Measurements from ENCODE around the gene SLC24A5.

Gene SLC24A5

DNA sequence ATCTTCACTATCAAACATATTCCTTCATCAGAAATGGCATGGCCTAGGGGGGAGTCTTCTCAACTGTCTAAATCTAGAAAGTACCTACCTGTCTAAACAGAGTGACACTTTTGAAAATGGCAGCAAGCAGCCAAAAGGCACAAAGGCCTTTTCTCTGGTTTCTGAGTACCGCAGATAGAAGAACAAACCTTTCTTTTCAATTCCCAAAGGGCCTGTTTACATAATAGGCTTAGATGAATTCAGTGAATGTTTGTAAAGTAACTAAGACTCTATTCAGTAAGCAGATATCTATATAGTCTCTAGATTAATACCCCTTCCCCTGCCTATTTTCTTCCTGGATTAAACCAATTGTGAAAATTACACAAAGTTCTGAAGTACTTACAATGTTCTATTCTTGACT, 50.2 kb downstream of the SLC24A5 start:
- Histone ChIP-seq H3K4me3 (ENCODE audit: low read length) (no peak overlapping the region), H3K27me3 (ENCODE audit: control insufficient read depth, insufficient read depth, low read length) (no peaks in the 10 kb centered on the region), H3K27ac (ENCODE audit: low read length) (no peak overlapping the region), H3K9ac (ENCODE audit: low read length) (no peak overlapping the region), H3K9me3 (ENCODE audit: control insufficient read depth, low read depth, low read length) (no peaks in the 10 kb centered on the region), H3K36me3 (ENCODE audit: control insufficient read depth, low read depth, low read length) (peaks cover 22% of the 10 kb centered on the region), H3K4me1 (ENCODE audit: control insufficient read depth, low read depth, low read length) (peaks cover 16% of the 10 kb centered on the region)

DNA sequence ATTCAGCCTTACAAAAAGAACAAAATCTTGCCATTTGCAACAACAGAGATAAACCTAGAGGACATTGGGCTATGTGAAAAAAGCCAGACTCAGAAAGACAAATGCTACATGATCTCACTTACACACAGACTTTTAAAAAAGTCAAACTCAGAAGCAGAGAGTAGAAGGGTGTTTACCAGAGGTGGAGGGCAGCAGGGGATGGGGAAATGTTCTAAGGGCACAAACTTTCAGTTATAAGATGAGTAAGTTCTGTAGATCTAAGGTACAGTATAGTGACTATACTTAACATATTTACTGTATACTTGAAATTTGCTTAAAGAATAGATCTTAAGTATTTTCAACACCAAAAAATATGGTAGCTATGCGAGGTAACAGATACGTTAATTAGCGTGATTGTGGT, 54.3 kb downstream of the SLC24A5 start:
- Histone ChIP-seq H3K4me3 (ENCODE audit: low read length) (no peak overlapping the region), H3K36me3 (ENCODE audit: control insufficient read depth, low read depth, low read length) (no peaks in the 10 kb centered on the region), H3K27me3 (ENCODE audit: control insufficient read depth, insufficient read depth, low read length) (no peaks in the 10 kb centered on the region), H3K9me3 (ENCODE audit: control insufficient read depth, low read depth, low read length) (no peaks in the 10 kb centered on the region), H3K9ac (ENCODE audit: low read length) (no peak overlapping the region), H3K4me1 (ENCODE audit: control insufficient read depth, low read depth, low read length) (peaks cover 38% of the 10 kb centered on the region), H3K27ac (ENCODE audit: low read length) (no peak overlapping the region)

DNA sequence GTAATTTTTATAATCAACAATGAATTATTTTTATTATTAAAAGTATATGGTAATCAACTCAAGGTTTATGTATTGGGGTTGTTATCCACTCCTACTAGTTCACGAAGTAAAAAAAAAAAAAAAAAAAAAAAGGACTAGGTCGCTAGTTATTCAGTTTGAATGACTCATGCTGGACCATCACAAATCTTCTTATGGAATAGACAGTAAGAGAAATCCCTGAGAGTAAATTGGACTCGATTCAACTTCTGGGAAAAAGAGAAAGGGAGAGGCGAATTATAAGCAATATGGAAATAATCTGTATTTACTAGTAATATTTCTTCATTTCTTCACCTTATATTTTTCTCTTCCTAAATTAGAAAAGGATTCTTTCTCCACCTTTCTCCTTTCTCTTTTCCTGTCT, 55.3 kb downstream of the SLC24A5 start:
- H3K36me3 ChIP-seq (ENCODE audit: control insufficient read depth, low read depth, low read length) = no peaks in the 10 kb centered on the region
- peaks cover 31% of the 10 kb centered on the region for H3K4me1 ChIP-seq (ENCODE audit: control insufficient read depth, low read depth, low read length)
- H3K4me3 ChIP-seq (ENCODE audit: low read length) = peak overlapping the region; percentile 89
- no peak overlapping the region for H3K27ac ChIP-seq (ENCODE audit: low read length)
- H3K9ac ChIP-seq (ENCODE audit: low read length) = no peak overlapping the region
- no peaks in the 10 kb centered on the region for H3K27me3 ChIP-seq (ENCODE audit: control insufficient read depth, insufficient read depth, low read length)
- no peaks in the 10 kb centered on the region for H3K9me3 ChIP-seq (ENCODE audit: control insufficient read depth, low read depth, low read length)

DNA sequence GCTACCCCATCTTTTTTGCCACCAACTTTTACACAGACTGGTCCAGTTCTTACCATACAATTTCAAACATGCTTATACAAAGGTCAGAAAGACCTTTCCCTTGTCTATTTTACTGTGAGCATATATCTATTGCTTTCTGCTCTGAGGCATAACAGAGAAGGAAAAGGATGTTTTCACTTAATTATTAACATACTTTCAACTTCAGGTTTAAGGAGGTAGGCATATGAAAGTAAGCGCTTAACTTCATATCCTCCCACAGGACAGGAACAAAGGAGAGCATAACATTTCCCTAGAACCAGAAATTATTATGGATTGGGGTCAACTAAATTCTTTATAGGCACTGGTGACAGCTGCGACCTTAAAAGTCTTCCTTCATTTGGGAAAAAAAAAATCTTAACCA, 56.2 kb downstream of the SLC24A5 start:
- Histone ChIP-seq H3K9ac (ENCODE audit: low read length) (peak overlapping the region; percentile 91), H3K4me3 (ENCODE audit: low read length) (peak overlapping the region; percentile 89), H3K4me1 (ENCODE audit: control insufficient read depth, low read depth, low read length) (peaks cover 26% of the 10 kb centered on the region), H3K27me3 (ENCODE audit: control insufficient read depth, insufficient read depth, low read length) (no peaks in the 10 kb centered on the region), H3K27ac (ENCODE audit: low read length) (no peak overlapping the region), H3K36me3 (ENCODE audit: control insufficient read depth, low read depth, low read length) (no peaks in the 10 kb centered on the region), H3K9me3 (ENCODE audit: control insufficient read depth, low read depth, low read length) (no peaks in the 10 kb centered on the region)

DNA sequence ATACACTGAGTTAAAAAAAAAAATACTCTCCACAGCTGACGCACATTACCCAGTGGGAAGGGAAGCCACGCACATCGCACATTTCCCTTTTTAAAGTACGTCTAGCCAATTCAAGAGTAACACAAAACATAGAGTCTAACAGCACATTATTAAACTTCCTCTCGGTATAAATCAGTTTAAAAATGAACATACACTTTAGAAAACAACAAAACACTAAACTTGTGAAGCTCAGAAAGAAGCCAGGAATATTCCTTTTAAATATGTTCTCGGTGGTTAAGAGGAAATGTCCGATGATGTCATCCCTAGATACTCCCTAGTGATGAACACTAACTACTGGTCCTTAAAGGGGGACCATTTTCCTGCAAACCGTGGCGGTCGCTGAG, 56.6 kb downstream of the SLC24A5 start:
- Histone ChIP-seq H3K9ac (ENCODE audit: low read length) (peak overlapping the region; percentile 91), H3K4me1 (ENCODE audit: control insufficient read depth, low read depth, low read length) (peaks cover 26% of the 10 kb centered on the region), H3K36me3 (ENCODE audit: control insufficient read depth, low read depth, low read length) (no peaks in the 10 kb centered on the region), H3K27me3 (ENCODE audit: control insufficient read depth, insufficient read depth, low read length) (no peaks in the 10 kb centered on the region), H3K4me3 (ENCODE audit: low read length) (peak overlapping the region; percentile 89), H3K9me3 (ENCODE audit: control insufficient read depth, low read depth, low read length) (no peaks in the 10 kb centered on the region), H3K27ac (ENCODE audit: low read length) (peak overlapping the region; percentile 47)

DNA sequence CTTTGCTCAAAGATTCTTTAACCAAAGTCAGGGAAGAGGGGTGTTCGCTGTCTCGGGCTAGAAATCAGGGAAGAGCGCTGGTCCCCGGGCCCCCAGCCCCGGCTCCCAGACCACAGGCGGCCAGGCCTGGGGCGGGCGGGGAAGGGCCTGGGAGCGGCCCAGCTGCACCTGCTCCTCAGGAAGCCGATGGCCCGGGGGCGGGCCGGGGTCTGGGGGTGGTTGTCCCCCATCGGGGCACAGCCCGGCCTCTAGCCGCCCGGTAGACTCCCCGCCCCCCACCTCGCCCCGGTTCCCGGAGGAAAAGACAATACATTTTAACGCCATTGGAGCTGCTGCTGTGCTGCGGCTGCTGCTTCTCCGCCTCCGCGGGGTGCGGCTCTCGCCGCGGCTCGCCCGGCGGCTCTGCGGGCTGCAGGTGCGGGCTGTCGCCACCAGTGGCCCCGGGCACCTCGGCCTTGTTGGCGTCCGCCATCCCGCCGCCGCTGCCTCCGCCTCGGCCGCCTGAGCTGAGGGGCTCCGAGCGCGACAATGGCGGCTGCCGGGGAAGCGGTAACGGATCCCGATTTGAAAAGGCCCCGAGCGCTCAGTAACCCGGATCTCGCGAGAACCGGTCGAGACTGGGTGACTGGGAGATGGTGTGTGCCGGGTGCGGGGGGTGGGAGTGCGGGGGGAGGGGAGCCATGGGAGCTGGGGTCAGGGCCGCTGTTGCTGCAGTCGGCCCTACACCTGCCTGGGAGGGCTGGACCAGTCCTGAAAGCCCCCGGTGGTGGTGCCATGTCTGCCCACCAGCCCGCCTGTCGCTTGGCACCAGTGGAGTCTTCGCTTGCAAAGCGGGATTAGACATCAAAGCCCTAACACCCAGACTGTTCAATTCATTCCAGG, 57.2 kb downstream of the SLC24A5 start, which contains the start of gene MYEF2:
MYEF2 (minus strand) TSS at position 530 of the 882 bp plus-strand sequence; CDS start at position 472, 58 bp downstream.
- no peaks in the 10 kb centered on the region for H3K9me3 ChIP-seq (ENCODE audit: control insufficient read depth, low read depth, low read length)
- H3K27ac ChIP-seq (ENCODE audit: low read length) = peak within 1 kb of the TSS; percentile 47
- no peaks in the 10 kb centered on the region for H3K27me3 ChIP-seq (ENCODE audit: control insufficient read depth, insufficient read depth, low read length)
- peaks cover 24% of the 10 kb centered on the region for H3K4me1 ChIP-seq (ENCODE audit: control insufficient read depth, low read depth, low read length)
- H3K4me3 ChIP-seq (ENCODE audit: low read length) = peak within 1 kb of the TSS; percentile 89
- no peaks in the 10 kb centered on the region for H3K36me3 ChIP-seq (ENCODE audit: control insufficient read depth, low read depth, low read length)
- peak within 1 kb of the TSS; percentile 91 for H3K9ac ChIP-seq (ENCODE audit: low read length)

DNA sequence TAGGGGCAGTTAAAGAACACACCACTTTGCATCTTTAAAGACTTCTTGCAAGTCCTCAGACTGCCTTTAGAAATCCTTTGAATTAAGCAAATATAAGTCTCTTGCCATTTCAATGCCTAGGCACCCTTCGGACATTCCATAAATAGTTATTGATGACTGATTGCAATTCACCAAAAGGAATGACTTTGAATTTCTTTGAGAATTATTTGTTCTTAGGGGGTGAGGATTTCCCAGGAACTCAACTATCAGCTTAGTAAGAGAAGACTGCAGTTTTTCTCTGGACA, 57.8 kb downstream of the SLC24A5 start:
- H3K9me3 ChIP-seq (ENCODE audit: control insufficient read depth, low read depth, low read length) = no peaks in the 10 kb centered on the region
- H3K27ac ChIP-seq (ENCODE audit: low read length) = peak overlapping the region; percentile 30
- H3K4me3 ChIP-seq (ENCODE audit: low read length) = peak overlapping the region; percentile 89

DNA sequence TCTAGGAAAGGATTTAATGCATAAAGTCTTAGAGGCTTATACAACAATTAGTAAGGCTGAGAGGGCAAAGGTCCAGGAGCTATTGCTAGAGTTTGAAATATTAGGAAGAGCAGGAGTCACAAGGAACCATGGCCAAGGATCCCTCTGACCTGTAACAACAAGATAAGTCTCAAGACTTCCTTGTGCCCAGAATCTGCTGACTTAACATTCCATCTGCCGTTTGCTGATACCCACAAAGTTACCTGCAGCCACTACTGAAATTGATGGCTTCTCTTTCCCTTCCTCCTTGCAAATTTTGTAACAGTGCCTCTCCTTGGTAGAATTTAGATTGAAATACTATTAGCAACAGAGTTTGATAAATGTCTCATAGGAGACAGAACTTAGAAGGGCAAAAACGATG, 62.0 kb downstream of the SLC24A5 start:
- H3K9ac ChIP-seq (ENCODE audit: low read length) = no peak overlapping the region

More for the DNA sequence above, 57.8 kb downstream of the SLC24A5 start:
- Histone ChIP-seq H3K27me3 (ENCODE audit: control insufficient read depth, insufficient read depth, low read length) (no peaks in the 10 kb centered on the region), H3K4me1 (ENCODE audit: control insufficient read depth, low read depth, low read length) (peaks cover 22% of the 10 kb centered on the region), H3K36me3 (ENCODE audit: control insufficient read depth, low read depth, low read length) (no peaks in the 10 kb centered on the region), H3K9ac (ENCODE audit: low read length) (peak overlapping the region; percentile 91)

DNA sequence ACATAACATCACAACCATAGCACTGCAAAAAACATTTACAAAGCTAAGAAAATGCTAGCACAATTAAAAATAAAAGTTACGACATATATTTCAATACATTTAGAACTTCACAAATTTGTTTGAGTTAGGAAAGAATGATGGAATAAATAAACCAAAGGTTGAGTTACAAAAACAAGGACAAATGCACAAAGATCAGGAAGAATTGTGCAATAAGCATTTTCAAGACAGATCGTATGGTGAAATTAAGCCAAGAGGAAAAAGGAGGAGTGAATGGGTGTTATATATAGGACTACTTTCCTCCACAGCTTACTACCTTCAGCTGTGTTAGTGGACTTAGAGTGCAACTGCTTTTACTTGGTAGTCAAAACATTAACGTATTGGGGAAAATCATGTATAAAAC, 64.7 kb downstream of the SLC24A5 start:
- no peaks in the 10 kb centered on the region for H3K4me1 ChIP-seq (ENCODE audit: control insufficient read depth, low read depth, low read length)

More for the DNA sequence above, 62.0 kb downstream of the SLC24A5 start:
- no peaks in the 10 kb centered on the region for H3K9me3 ChIP-seq (ENCODE audit: control insufficient read depth, low read depth, low read length)
- H3K4me1 ChIP-seq (ENCODE audit: control insufficient read depth, low read depth, low read length) = peaks cover 11% of the 10 kb centered on the region
- H3K4me3 ChIP-seq (ENCODE audit: low read length) = no peak overlapping the region
- no peaks in the 10 kb centered on the region for H3K36me3 ChIP-seq (ENCODE audit: control insufficient read depth, low read depth, low read length)
- no peaks in the 10 kb centered on the region for H3K27me3 ChIP-seq (ENCODE audit: control insufficient read depth, insufficient read depth, low read length)
- H3K27ac ChIP-seq (ENCODE audit: low read length) = no peak overlapping the region

DNA sequence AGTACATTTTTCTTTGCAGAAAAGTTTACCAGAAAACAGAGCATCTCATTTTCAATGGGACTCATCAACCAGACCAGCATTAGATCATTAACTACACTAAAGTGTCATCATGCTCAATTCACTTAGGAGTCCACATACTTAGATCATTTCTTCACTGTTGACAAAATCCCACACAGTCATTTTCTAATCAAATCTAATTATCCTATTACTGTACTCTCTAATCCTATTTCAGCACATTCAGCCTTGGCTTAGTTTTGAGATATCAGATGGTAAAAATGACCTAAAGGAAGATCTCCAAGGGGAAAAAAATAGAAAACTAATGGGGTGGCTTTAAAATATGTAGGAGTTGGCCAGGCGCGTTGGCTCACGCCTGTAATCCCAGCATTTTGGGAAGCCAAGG, 65.5 kb downstream of the SLC24A5 start:
- H3K4me3 ChIP-seq (ENCODE audit: low read length) = no peak overlapping the region
- no peaks in the 10 kb centered on the region for H3K36me3 ChIP-seq (ENCODE audit: control insufficient read depth, low read depth, low read length)
- H3K9me3 ChIP-seq (ENCODE audit: control insufficient read depth, low read depth, low read length) = no peaks in the 10 kb centered on the region
- H3K27me3 ChIP-seq (ENCODE audit: control insufficient read depth, insufficient read depth, low read length) = peaks cover 3% of the 10 kb centered on the region
- H3K27ac ChIP-seq (ENCODE audit: low read length) = no peak overlapping the region
- no peak overlapping the region for H3K9ac ChIP-seq (ENCODE audit: low read length)
- H3K4me1 ChIP-seq (ENCODE audit: control insufficient read depth, low read depth, low read length) = peaks cover 4% of the 10 kb centered on the region

More for the DNA sequence above, 64.7 kb downstream of the SLC24A5 start:
- Histone ChIP-seq H3K9ac (ENCODE audit: low read length) (no peak overlapping the region), H3K27me3 (ENCODE audit: control insufficient read depth, insufficient read depth, low read length) (no peaks in the 10 kb centered on the region), H3K36me3 (ENCODE audit: control insufficient read depth, low read depth, low read length) (no peaks in the 10 kb centered on the region), H3K9me3 (ENCODE audit: control insufficient read depth, low read depth, low read length) (no peaks in the 10 kb centered on the region), H3K4me3 (ENCODE audit: low read length) (no peak overlapping the region), H3K27ac (ENCODE audit: low read length) (no peak overlapping the region)

DNA sequence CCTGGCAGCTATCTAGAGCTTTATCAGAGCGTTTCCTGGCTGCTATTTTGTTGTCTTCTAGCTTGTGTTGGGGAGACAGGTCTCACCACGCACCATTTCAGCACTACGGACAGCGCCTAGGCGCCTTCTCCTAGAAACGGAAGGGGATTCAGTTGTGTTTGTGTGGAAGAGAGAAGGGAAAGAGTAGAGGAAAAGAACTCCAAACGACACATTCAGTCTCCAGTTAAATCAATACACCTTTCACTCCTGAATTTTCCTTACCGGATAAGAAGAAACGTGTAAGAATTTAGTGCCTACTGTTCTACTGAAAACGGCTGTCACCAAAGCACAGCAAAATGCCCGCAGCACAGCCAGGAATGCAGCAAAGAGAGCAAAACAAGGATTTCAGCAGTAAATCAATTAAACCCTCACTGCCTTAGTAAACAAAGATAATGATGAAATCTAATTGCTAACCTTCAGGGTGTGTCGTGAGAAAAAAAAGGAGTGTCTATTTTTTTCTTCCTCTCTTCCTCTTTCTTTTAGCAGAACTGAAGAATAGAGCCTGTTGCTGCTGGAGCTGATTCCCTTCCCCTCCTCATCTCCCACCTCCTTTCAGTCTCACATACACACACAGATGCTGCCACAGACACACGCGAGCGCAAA, 70.3 kb downstream of the SLC24A5 start:
- Histone ChIP-seq H3K27ac (ENCODE audit: low read length) (no peak overlapping the region), H3K9ac (ENCODE audit: low read length) (no peak overlapping the region), H3K36me3 (ENCODE audit: control insufficient read depth, low read depth, low read length) (no peaks in the 10 kb centered on the region), H3K27me3 (ENCODE audit: control insufficient read depth, insufficient read depth, low read length) (peaks cover 22% of the 10 kb centered on the region), H3K4me1 (ENCODE audit: control insufficient read depth, low read depth, low read length) (peaks cover 8% of the 10 kb centered on the region), H3K4me3 (ENCODE audit: low read length) (peak overlapping the region; percentile 64), H3K9me3 (ENCODE audit: control insufficient read depth, low read depth, low read length) (no peaks in the 10 kb centered on the region)
